Measurements from ENCODE around the gene CTRB1. TPM values are rescaled to one million over a fixed set of nuclear protein-coding genes. Genes with fewer than 3 reads are reported as not detected.

Gene CTRB1
- total RNA-seq, 4 donors from 2014 or later = not detected

GRCh38 chr16:75233611-75233938 is 14.8 kb downstream of the CTRB1 start:
- TF ChIP-seq CTCF (IDR thresholded peaks at IDR 0.05; ENCODE audit: low read depth) = no peak

GRCh38 chr16:75234856-75235696 is 16.3 kb downstream of the CTRB1 start:
- TF ChIP-seq CTCF (IDR thresholded peaks at IDR 0.05; ENCODE audit: low read depth) = no peak

- TF ChIP-seq CTCF (IDR thresholded peaks at IDR 0.05; ENCODE audit: low read depth) = no peak
Observed at GRCh38 chr16:75235721-75236193, 17.0 kb downstream of the CTRB1 start.

- TF ChIP-seq CTCF (IDR thresholded peaks at IDR 0.05; ENCODE audit: low read depth) = no peak
Observed at GRCh38 chr16:75236232-75236631, 17.4 kb downstream of the CTRB1 start.

- no peak for TF ChIP-seq CTCF (IDR thresholded peaks at IDR 0.05; ENCODE audit: low read depth)
Observed at GRCh38 chr16:75236736-75237397, 18.1 kb downstream of the CTRB1 start.

- TF ChIP-seq CTCF (IDR thresholded peaks at IDR 0.05; ENCODE audit: low read depth) = no peak
Observed at GRCh38 chr16:75237398-75238131, 18.8 kb downstream of the CTRB1 start.
